Tibial nerve (tissue), 4 donors: ENCODE measurements around the gene GPANK1. TPM values are rescaled to one million over a fixed set of nuclear protein-coding genes. Genes with fewer than 3 reads are reported as not detected.

ENCODE experiments used
- DNase-seq, 2 donors: peaks; one replicate each; pipeline ENCODE4 v3.0.0-alpha.2; 2019; ENCODE audit warnings: low spot score in 2 of 2
- H3K27ac ChIP-seq, 4 donors: fragments of 200-600 bp; sonication (generic) in 3 of 4; one replicate each; pipeline ENCODE4 v1.5.1; 2017 to 2019; ENCODE audit warnings: mild to moderate bottlenecking in 1 of 4
- H3K27me3 ChIP-seq, 2 donors: fragments of 200-600 bp; sonication (generic) in 1 of 2; one replicate each; pipeline versions ENCODE4 v1.5.1 to v1.6.0; 2017 to 2019
- H3K36me3 ChIP-seq, 3 donors: fragments of 200-600 bp; sonication (generic); one replicate each; pipeline ENCODE4 v1.5.1; 2018 to 2019
- H3K4me1 ChIP-seq, 4 donors: fragments of 200-600 bp; sonication (generic) in 3 of 4; one replicate each; pipeline ENCODE4 v1.5.1; 2017 to 2019
- H3K4me3 ChIP-seq, 4 donors: fragments of 200-600 bp; sonication (generic) in 3 of 4; one replicate each; pipeline ENCODE4 v1.5.1; 2017 to 2019; ENCODE audit warnings: mild to moderate bottlenecking in 1 of 4, moderate library complexity in 1 of 4
- H3K9me3 ChIP-seq, 4 donors: fragments of 200-600 bp; sonication (generic) in 3 of 4; one replicate each; pipeline ENCODE4 v1.5.1; 2017 to 2019
- EP300 ChIP-seq, 2 donors: sonication (generic); formaldehyde crosslinking; IDR thresholded peaks; one replicate each; pipeline ENCODE4 v1.6.1; 2017; ENCODE audit warnings: antibody characterized with exemption in 2 of 2, mild to moderate bottlenecking in 1 of 2
- POLR2A ChIP-seq, 2 donors: fragments of 450-650 bp; IDR thresholded peaks; one replicate each; pipeline ENCODE4 v1.6.1; 2017; ENCODE audit warnings: antibody characterized with exemption in 2 of 2, mild to moderate bottlenecking in 2 of 2, moderate library complexity in 2 of 2
- WGBS, 2 donors: methylation state at CpG; one replicate each; pipeline ENCODE4 v1.1.5; 2018; 5-methylcytosine and 5-hydroxymethylcytosine counted together
- total RNA-seq, 4 donors: library from RNA; depleted of rRNA; stranded (reverse); fragments of >200 nt; gene quantifications; one replicate each; pipeline ENCODE4 v1.1.0, GENCODE V29; 2016
- TF ChIP-seq, protein P1 (sequence below), 5 experiments: fragments of 200-600 bp in 3 of 5; fragments of 450-650 bp in 2 of 5; sonication (generic) in 3 of 5; IDR thresholded peaks; one replicate each; pipeline ENCODE4 v1.5.1; 2016 to 2019; ENCODE audit warnings: antibody characterized with exemption in 5 of 5, mild to moderate bottlenecking in 3 of 5, moderate library complexity in 2 of 5

Gene GPANK1
- total RNA-seq, 4 donors from 2014 or later = 18.8 to 30.0 (median 26.5) TPM

DNA sequence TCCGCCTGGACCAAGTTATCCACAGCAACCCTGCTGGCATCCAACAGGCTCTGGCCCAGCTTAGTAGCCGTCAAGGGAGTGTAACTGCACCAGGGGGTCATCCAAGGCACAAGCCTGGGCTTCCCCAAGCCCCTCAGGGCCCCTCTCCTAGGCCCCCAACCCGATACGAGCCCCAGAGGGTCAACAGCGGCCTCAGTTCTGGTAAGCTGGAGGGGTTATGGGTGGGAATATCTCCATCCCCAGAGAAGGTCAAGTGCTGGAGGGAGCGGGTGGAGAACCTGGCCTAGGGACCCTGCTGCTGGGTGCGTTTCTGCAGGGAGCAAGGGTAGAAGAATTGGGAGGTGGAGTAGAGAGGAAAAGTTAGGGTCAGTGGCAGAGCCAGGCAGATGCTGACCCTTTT lies 31.4 kb downstream of the GPANK1 start:
- H3K27ac ChIP-seq = no peak overlapping the region
- WGBS, 2 donors = 70 to 76% methylated on average over 7 of the region's 7 CpGs
- no peak overlapping the region for H3K4me3 ChIP-seq
- H3K36me3 ChIP-seq = peaks cover 0 to 100% (median 49%) of the 10 kb centered on the region in 3 donors
- no peak for DNase-seq
- TF ChIP-seq, protein P1, sequence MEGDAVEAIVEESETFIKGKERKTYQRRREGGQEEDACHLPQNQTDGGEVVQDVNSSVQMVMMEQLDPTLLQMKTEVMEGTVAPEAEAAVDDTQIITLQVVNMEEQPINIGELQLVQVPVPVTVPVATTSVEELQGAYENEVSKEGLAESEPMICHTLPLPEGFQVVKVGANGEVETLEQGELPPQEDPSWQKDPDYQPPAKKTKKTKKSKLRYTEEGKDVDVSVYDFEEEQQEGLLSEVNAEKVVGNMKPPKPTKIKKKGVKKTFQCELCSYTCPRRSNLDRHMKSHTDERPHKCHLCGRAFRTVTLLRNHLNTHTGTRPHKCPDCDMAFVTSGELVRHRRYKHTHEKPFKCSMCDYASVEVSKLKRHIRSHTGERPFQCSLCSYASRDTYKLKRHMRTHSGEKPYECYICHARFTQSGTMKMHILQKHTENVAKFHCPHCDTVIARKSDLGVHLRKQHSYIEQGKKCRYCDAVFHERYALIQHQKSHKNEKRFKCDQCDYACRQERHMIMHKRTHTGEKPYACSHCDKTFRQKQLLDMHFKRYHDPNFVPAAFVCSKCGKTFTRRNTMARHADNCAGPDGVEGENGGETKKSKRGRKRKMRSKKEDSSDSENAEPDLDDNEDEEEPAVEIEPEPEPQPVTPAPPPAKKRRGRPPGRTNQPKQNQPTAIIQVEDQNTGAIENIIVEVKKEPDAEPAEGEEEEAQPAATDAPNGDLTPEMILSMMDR (IDR thresholded peaks at IDR 0.05) = no peak
- no peak for TF ChIP-seq EP300 (IDR thresholded peaks at IDR 0.05)
- TF ChIP-seq POLR2A (IDR thresholded peaks at IDR 0.05) = no peak
- H3K27me3 ChIP-seq = no peaks in the 10 kb centered on the region
- H3K9me3 ChIP-seq = no peaks in the 10 kb centered on the region
- H3K4me1 ChIP-seq = peaks cover 0 to 18% (median 0%) of the 10 kb centered on the region in 4 donors

DNA sequence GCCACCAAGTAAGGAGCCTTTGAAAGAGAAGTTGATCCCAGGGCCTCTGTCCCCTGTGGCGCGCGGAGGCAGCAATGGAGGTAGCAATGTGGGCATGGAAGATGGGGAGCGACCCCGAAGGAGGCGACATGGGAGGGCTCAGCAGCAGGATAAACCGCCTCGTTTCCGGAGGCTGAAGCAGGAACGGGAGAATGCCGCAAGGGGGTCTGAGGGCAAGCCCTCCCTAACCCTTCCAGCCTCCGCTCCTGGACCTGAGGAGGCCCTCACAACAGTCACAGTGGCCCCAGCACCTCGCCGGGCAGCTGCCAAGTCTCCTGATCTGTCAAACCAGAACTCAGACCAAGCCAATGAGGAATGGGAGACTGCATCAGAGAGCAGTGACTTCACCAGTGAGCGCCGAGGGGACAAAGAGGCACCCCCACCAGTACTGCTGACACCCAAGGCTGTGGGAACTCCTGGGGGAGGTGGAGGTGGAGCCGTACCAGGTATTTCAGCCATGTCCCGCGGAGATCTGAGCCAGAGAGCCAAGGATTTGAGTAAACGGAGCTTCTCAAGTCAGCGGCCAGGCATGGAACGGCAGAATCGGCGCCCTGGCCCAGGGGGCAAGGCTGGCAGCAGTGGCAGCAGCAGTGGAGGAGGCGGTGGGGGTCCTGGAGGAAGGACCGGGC lies 32.4 kb downstream of the GPANK1 start:
- DNase-seq = no peak
- Histone ChIP-seq H3K4me1 (peaks cover 0 to 18% (median 0%) of the 10 kb centered on the region in 4 donors), H3K27ac (peak overlapping the region in 1 of 4 donors; percentile 35), H3K4me3 (no peak overlapping the region), H3K9me3 (no peaks in the 10 kb centered on the region), H3K27me3 (no peaks in the 10 kb centered on the region), H3K36me3 (peaks cover 0 to 100% (median 57%) of the 10 kb centered on the region in 3 donors)
- 84 to 85% methylated on average over 25 to 26 of the region's 26 CpGs for WGBS, 2 donors
- no peak for TF ChIP-seq EP300 (IDR thresholded peaks at IDR 0.05)
- TF ChIP-seq POLR2A (IDR thresholded peaks at IDR 0.05) = no peak
- TF ChIP-seq, protein P1 (IDR thresholded peaks at IDR 0.05) = no peak

DNA sequence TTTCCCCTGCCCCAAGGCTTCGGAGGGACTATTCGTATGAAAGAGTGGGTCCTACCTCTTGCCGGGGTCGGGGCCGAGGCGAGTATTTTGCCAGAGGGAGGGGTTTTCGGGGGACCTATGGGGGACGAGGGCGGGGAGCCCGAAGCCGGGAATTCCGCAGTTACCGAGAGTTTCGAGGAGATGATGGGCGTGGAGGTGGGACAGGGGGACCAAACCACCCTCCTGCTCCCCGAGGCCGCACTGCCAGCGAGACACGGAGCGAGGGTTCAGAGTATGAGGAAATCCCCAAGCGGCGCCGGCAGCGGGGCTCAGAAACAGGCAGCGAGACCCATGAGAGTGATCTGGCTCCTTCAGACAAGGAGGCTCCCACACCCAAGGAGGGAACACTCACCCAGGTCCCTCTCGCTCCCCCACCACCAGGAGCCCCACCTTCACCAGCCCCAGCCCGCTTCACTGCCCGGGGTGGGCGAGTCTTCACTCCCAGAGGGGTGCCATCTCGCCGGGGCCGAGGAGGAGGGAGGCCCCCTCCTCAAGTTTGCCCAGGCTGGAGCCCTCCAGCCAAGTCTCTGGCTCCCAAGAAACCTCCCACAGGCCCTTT lies 33.0 kb downstream of the GPANK1 start:
- H3K9me3 ChIP-seq = no peaks in the 10 kb centered on the region
- peaks cover 0 to 18% (median 0%) of the 10 kb centered on the region in 4 donors for H3K4me1 ChIP-seq
- no peaks in the 10 kb centered on the region for H3K27me3 ChIP-seq
- no peak overlapping the region for H3K4me3 ChIP-seq
- 85 to 86% methylated on average over 28 to 32 of the region's 32 CpGs for WGBS, 2 donors
- TF ChIP-seq, protein P1 (IDR thresholded peaks at IDR 0.05) = no peak
- TF ChIP-seq EP300 (IDR thresholded peaks at IDR 0.05) (no peak), POLR2A (IDR thresholded peaks at IDR 0.05) (no peak)
- H3K36me3 ChIP-seq = peaks cover 0 to 100% (median 55%) of the 10 kb centered on the region in 3 donors
- no peak for DNase-seq
- H3K27ac ChIP-seq = no peak overlapping the region

DNA sequence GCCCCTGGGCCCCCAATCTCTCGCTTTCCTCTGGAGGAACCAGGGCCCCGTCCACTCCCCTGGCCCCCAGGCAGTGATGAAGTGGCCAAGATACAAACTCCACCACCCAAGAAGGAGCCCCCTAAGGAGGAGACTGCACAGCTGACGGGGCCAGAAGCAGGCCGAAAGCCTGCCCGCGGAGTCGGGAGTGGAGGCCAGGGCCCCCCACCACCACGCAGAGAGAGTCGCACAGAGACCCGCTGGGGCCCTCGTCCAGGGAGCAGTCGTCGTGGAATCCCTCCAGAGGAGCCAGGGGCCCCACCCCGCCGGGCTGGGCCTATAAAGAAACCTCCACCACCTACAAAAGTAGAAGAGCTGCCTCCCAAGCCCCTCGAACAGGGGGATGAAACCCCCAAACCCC lies 33.6 kb downstream of the GPANK1 start:
- no peak for DNase-seq
- H3K36me3 ChIP-seq = peaks cover 0 to 100% (median 55%) of the 10 kb centered on the region in 3 donors

DNA sequence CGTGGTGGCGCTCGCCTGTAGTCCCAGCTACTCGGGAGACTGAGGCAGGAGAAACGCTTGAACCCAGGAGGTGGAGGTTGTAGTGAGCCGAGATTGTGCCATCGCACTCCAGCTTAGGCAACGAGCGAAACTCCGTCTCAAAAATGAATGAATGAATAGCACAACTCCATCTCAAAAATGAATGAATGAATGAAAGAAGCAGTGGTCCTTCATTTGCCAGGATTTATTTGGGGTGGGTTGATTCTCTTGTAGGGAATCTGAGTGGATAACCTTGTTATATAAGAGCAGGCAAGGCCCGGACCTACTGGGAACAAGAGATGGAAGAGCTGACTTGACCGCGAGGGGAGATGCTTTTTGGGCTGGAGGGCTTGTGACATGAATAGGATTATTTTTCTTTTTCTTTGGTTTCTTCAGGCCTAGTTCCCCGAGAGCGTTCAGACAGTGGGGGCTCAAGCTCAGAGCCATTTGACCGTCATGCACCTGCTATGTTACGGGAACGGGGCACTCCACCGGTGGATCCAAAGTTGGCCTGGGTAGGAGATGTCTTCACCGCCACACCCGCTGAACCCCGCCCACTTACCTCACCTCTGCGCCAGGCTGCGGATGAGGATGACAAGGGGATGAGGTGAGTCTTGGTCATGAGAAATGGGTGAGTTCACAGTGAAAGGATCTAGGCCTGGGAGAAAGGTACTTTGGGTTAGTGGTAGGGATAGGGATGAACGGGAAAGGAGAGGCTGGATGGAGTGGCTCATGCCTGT lies 34.4 kb downstream of the GPANK1 start:
- no peak overlapping the region for H3K27ac ChIP-seq
- peaks cover under 1 to 100% (median 58%) of the 10 kb centered on the region in 3 donors for H3K36me3 ChIP-seq
- no peak overlapping the region for H3K4me3 ChIP-seq
- peaks cover 0 to 18% (median 0%) of the 10 kb centered on the region in 4 donors for H3K4me1 ChIP-seq
- TF ChIP-seq POLR2A (IDR thresholded peaks at IDR 0.05) (no peak), EP300 (IDR thresholded peaks at IDR 0.05) (no peak)
- TF ChIP-seq, protein P1 (IDR thresholded peaks at IDR 0.05) = no peak
- 90 to 92% methylated on average over 25 of the region's 25 CpGs for WGBS, 2 donors
- no peaks in the 10 kb centered on the region for H3K27me3 ChIP-seq
- no peaks in the 10 kb centered on the region for H3K9me3 ChIP-seq
- no peak for DNase-seq

More for the DNA sequence above, 33.6 kb downstream of the GPANK1 start:
- Histone ChIP-seq H3K27me3 (no peaks in the 10 kb centered on the region), H3K4me1 (peaks cover 0 to 18% (median 0%) of the 10 kb centered on the region in 4 donors), H3K4me3 (no peak overlapping the region), H3K9me3 (no peaks in the 10 kb centered on the region), H3K27ac (no peak overlapping the region)
- 72 to 74% methylated on average over 8 to 12 of the region's 16 CpGs for WGBS, 2 donors
- no peak for TF ChIP-seq EP300 (IDR thresholded peaks at IDR 0.05)
